Fibroblast of lung (primary cell): ENCODE data around the gene ADCY5. TPM values are rescaled to one million over a fixed set of nuclear protein-coding genes. Genes with fewer than 3 reads are reported as not detected.

Experiments used
- DNase-seq, 2 donors: peaks; one replicate each; pipeline versions ENCODE4 v3.0.0 to v3.0.0-alpha.2; 2010; ENCODE audit warnings: low read depth in 2 of 2
- H2AFZ ChIP-seq: 2 replicates; pipeline ENCODE4 v1.5.1; 2012; ENCODE audit warnings: low read length, control low read depth, inconsistent platforms
- H3K27ac ChIP-seq: 2 replicates; pipeline ENCODE4 v1.5.1; 2011; ENCODE audit warnings: low read length, control low read depth; ENCODE audit not compliant: insufficient read depth
- H3K27me3 ChIP-seq: 2 replicates; pipeline ENCODE4 v1.5.1; 2011; ENCODE audit warnings: mild to moderate bottlenecking, low read length; ENCODE audit not compliant: control insufficient read depth, insufficient read depth
- H3K36me3 ChIP-seq: 2 replicates; pipeline ENCODE4 v1.5.1; 2011; ENCODE audit warnings: low read length; ENCODE audit not compliant: control insufficient read depth, insufficient read depth
- H3K4me1 ChIP-seq: 2 replicates; pipeline ENCODE4 v1.5.1; 2011; ENCODE audit warnings: low read length; ENCODE audit not compliant: control insufficient read depth, insufficient read depth; ENCODE audit errors: extremely low read depth
- H3K4me2 ChIP-seq: 2 replicates; pipeline ENCODE4 v1.5.1; 2011; ENCODE audit warnings: low read length, control low read depth; ENCODE audit not compliant: insufficient read depth; ENCODE audit errors: extremely low read depth
- H3K4me3 ChIP-seq, 4 experiments: fragments of 200-600 bp in 1 of 4; sonication (generic) in 1 of 4; replicated peaks in 1 of 4; 2 replicates each; pipeline ENCODE4 v1.5.1; 2011 to 2016; ENCODE audit warnings: low read length in 4 of 4, low read depth in 3 of 4, mild to moderate bottlenecking in 3 of 4, control low read depth in 2 of 4, inconsistent platforms in 1 of 4, mixed read lengths in 1 of 4; ENCODE audit not compliant: insufficient read depth in 1 of 4; ENCODE audit errors: control extremely low read depth in 1 of 4
- H3K79me2 ChIP-seq: 2 replicates; pipeline ENCODE4 v1.5.1; 2012; ENCODE audit warnings: mild to moderate bottlenecking, low read length, inconsistent platforms; ENCODE audit not compliant: control insufficient read depth, insufficient read depth
- H3K9ac ChIP-seq: 2 replicates; pipeline ENCODE4 v1.5.1; 2011; ENCODE audit warnings: mild to moderate bottlenecking, low read length, control low read depth; ENCODE audit not compliant: insufficient read depth
- H3K9me3 ChIP-seq: 2 replicates; pipeline ENCODE4 v1.5.1; 2012; ENCODE audit warnings: low read depth, low read length; ENCODE audit not compliant: control insufficient read depth, insufficient read depth
- H4K20me1 ChIP-seq: 2 replicates; pipeline ENCODE4 v1.5.1; 2011; ENCODE audit warnings: low read length; ENCODE audit not compliant: control insufficient read depth, insufficient read depth; ENCODE audit errors: extremely low read depth
- EZH2 ChIP-seq: IDR thresholded peaks from 2 replicates; pipeline ENCODE4 v1.5.1; 2012; ENCODE audit warnings: low read length, control low read depth, mild to moderate bottlenecking; ENCODE audit errors: missing control alignments
- polyA plus RNA-seq, 2 donors: library from polyadenylated mRNA; depleted of rRNA in 1 of 2; stranded (reverse) in 1 of 2; unstranded in 1 of 2; fragments of >200 nt; gene quantifications; 2 replicates each; pipeline ENCODE4 v1.2.1, GENCODE V29; 2011 to 2012; ENCODE audit warnings: missing spikeins in 1 of 2
- total RNA-seq: library from RNA; depleted of rRNA; stranded (reverse); fragments of >200 nt; gene quantifications from 2 replicates; pipeline ENCODE4 v1.2.1, GENCODE V29; 2014
- TF ChIP-seq, protein P1 (sequence below), 2 donors: IDR thresholded peaks in 1 of 2; conservative IDR thresholded peaks in 1 of 2; 1 replicate in 1 of 2; 2 replicates in 1 of 2; pipeline ENCODE4 v1.5.1; 2011 to 2012; ENCODE audit warnings: low read length in 2 of 2, control low read depth in 1 of 2, inconsistent platforms in 1 of 2, low read depth in 1 of 2, mild to moderate bottlenecking in 1 of 2

Gene ADCY5
- total and polyA plus RNA-seq, 2 donors (not counting 1 experiment from before 2014, with no cell fraction given): 0.11 to 0.50 TPM

DNA sequence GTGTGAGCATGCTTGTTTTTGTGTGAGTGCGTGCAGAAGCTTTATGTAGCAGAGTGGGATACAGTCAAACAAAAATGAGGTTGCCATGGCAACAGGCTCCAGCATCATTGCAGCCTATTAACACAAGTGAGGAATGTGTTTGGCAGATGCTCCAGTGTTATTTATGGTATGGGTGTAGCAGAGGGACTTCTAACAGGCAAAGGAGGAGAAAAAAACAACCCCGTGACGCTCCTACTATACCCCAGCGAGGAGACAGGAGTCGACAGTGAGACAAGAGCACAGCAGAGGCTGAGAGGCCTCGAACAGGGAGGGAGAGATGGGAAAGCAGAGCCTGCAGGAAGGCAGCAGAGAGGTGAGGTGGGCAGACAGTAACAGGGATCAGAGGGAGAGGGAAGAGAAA, 4.9 kb downstream of the ADCY5 start:
- H3K79me2 ChIP-seq: no peaks in the 10 kb centered on the region
- H3K27me3 ChIP-seq: peaks cover 45% of the 10 kb centered on the region
- H3K4me3 ChIP-seq: no peak overlapping the region
- H3K4me1 ChIP-seq: no peaks in the 10 kb centered on the region
- H3K36me3 ChIP-seq: no peaks in the 10 kb centered on the region
- H4K20me1 ChIP-seq: no peaks in the 10 kb centered on the region
- H3K9ac ChIP-seq: no peak overlapping the region
- DNase-seq: no peak
- H3K9me3 ChIP-seq: no peaks in the 10 kb centered on the region
- no peak overlapping the region for H3K27ac ChIP-seq
- TF ChIP-seq, protein P1, sequence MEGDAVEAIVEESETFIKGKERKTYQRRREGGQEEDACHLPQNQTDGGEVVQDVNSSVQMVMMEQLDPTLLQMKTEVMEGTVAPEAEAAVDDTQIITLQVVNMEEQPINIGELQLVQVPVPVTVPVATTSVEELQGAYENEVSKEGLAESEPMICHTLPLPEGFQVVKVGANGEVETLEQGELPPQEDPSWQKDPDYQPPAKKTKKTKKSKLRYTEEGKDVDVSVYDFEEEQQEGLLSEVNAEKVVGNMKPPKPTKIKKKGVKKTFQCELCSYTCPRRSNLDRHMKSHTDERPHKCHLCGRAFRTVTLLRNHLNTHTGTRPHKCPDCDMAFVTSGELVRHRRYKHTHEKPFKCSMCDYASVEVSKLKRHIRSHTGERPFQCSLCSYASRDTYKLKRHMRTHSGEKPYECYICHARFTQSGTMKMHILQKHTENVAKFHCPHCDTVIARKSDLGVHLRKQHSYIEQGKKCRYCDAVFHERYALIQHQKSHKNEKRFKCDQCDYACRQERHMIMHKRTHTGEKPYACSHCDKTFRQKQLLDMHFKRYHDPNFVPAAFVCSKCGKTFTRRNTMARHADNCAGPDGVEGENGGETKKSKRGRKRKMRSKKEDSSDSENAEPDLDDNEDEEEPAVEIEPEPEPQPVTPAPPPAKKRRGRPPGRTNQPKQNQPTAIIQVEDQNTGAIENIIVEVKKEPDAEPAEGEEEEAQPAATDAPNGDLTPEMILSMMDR (conservative IDR thresholded peaks at IDR 0.05 in 1 of 2, IDR thresholded peaks at IDR 0.05 in 1 of 2; ENCODE audit: low read depth in 1 of 2, low read length in 2 of 2): no peak
- TF ChIP-seq EZH2: no peak
- H3K4me2 ChIP-seq: no peak overlapping the region
- no peak overlapping the region for H2AFZ ChIP-seq

DNA sequence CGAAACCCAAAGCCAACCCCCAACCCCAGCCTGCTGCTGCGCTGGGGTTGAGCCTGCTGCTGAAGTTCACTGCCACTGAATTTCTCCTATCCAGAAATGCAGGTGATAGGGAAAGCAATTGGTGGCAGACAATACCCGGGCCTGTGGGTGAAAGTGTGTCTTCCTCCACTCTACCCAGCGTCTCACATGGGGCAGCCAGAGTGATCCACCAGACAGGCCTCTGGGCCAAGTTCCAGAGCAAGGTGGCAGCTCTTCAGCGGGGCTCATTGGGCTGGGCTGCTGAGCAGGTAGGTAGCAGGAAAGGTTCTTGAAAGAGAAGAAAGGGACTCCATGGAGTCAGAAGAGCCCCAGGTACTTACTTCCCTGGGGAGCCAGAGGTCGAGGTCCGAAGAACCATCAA, 6.0 kb downstream of the ADCY5 start:
- H3K9me3 ChIP-seq: no peaks in the 10 kb centered on the region
- DNase-seq: no peak
- H3K27ac ChIP-seq: no peak overlapping the region
- no peak overlapping the region for H2AFZ ChIP-seq
- no peak overlapping the region for H3K4me3 ChIP-seq
- H3K4me1 ChIP-seq: no peaks in the 10 kb centered on the region
- no peak overlapping the region for H3K9ac ChIP-seq
- H4K20me1 ChIP-seq: no peaks in the 10 kb centered on the region
- TF ChIP-seq EZH2: no peak
- TF ChIP-seq, protein P1 (conservative IDR thresholded peaks at IDR 0.05 in 1 of 2, IDR thresholded peaks at IDR 0.05 in 1 of 2; ENCODE audit: low read depth in 1 of 2, low read length in 2 of 2): no peak
- no peak overlapping the region for H3K4me2 ChIP-seq
- H3K36me3 ChIP-seq: no peaks in the 10 kb centered on the region
- H3K27me3 ChIP-seq: peaks cover 44% of the 10 kb centered on the region
- no peaks in the 10 kb centered on the region for H3K79me2 ChIP-seq

DNA sequence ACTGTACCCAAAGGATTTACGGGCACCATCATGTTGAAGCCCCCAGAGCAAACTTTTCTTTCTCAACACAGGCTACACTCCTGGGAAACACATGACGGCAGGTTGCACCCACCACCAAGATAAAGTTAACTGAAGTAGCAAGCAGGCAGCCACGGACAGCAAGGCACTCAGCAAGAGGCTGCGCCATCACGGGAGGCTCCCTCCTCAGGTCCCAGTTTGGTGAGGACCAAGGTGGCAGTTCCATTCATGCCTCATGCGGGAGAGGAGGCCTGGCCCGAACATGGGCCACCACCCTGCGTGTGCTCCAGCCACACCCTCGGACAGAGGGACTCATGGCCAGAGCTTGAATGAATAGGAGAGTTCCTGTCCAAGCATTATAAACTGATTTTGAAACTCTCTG, 6.8 kb downstream of the ADCY5 start:
- DNase-seq: no peak
- TF ChIP-seq, protein P1 (conservative IDR thresholded peaks at IDR 0.05 in 1 of 2, IDR thresholded peaks at IDR 0.05 in 1 of 2; ENCODE audit: low read depth in 1 of 2, low read length in 2 of 2): no peak
- no peak for TF ChIP-seq EZH2
- H3K36me3 ChIP-seq: no peaks in the 10 kb centered on the region
- no peaks in the 10 kb centered on the region for H3K4me1 ChIP-seq
- no peaks in the 10 kb centered on the region for H3K9me3 ChIP-seq
- H2AFZ ChIP-seq: no peak overlapping the region
- no peak overlapping the region for H3K4me2 ChIP-seq
- no peak overlapping the region for H3K9ac ChIP-seq
- peaks cover 37% of the 10 kb centered on the region for H3K27me3 ChIP-seq
- H3K79me2 ChIP-seq: no peaks in the 10 kb centered on the region
- no peaks in the 10 kb centered on the region for H4K20me1 ChIP-seq
- no peak overlapping the region for H3K27ac ChIP-seq
- no peak overlapping the region for H3K4me3 ChIP-seq
